Heart left ventricle (tissue), 13 donors: Measurements from ENCODE around the gene CBFA2T3.

Experiments
- POLR2A ChIP-seq, 2 donors: fragments of 450-650 bp; IDR thresholded peaks; one replicate each; pipeline ENCODE4 v1.6.1; 2017; ENCODE audit warnings: antibody characterized with exemption in 2 of 2, mild to moderate bottlenecking in 2 of 2, moderate library complexity in 2 of 2
- TF ChIP-seq, protein P1 (sequence below), 12 donors: fragments of 200-600 bp; sonication (generic) in 4 of 12; IDR thresholded peaks; one replicate each; pipeline versions ENCODE4 v1.5.0 to v1.8.0; 2018 to 2022; ENCODE audit warnings: antibody characterized with exemption in 12 of 12, mild to moderate bottlenecking in 5 of 12
- donor health status: ischemic (EF 13 %, LVEDD 7.1; RV severe dilation, severe dysfunction).
- donor health status: DM: no; HTN: yes; CAD: no.
- donor health status: DM: no; HTN: no; CAD: no.
- donor health status: ischemic (EF 25% LVEDD 6.9; RV normal size, moderate dysfunction).
- donor health status: ischemic (EF 25% LVEDD 5.7; RV mildly dilated, moderate dysfunction).
- donor health status: ischemic (EF 35%, LVEDD 5.7; RV mildly dilated, moderate dysfunction).
- donor health status: nonischemic (EF 11% LVEDD 7.7; RV severe dilation, severe dysfunction).
- donor health status: DM: yes; HTN: yes; CAD: no.
- donor health status: PGD.
- donor health status: ischemic (EF 29% LVEDD 5.4; RV normal size, mild dysfunction).
- donor health status: nonischemic (EF 23%, LVEDD 6.1; RV moderate dilation, normal function).

DNA sequence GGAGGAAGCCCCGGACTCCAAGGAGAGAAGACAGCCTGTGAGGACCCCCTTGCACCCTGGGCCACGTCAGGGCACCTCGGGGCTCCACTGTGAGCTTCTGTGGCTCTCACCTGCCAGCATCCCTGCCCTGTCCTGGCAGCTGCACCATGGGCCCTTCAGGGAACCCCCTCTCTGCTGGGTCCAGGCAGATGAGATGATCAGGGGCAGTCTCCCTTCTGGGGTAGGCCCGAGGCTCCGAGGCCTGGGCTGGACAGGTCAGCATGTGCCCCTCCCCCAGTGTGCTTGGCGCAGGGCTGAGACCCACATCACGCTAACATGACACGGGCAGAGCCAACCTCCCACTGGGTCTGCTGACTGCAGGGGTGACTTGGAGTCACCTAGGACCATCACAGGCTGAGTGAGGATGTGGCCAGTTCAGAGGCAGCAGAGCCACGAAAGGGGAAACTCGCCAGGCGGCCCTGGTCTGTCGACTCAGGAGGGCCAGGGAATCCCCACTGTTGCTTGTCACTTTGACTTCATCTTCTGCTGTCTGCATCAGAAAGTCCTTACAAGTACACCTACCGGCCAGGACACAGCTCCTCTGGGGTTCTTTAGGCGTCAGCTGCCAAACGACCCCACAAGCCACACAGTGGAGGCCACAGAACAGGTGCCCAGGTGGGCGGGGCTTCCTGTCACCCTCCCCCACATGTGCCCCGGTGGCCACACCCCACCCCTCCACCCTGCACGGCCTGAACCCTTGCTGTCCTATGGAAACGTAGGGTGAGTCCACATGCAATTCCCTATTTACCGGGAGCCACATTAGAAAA lies 122.5 kb downstream of the CBFA2T3 start:
- TF ChIP-seq, protein P1, sequence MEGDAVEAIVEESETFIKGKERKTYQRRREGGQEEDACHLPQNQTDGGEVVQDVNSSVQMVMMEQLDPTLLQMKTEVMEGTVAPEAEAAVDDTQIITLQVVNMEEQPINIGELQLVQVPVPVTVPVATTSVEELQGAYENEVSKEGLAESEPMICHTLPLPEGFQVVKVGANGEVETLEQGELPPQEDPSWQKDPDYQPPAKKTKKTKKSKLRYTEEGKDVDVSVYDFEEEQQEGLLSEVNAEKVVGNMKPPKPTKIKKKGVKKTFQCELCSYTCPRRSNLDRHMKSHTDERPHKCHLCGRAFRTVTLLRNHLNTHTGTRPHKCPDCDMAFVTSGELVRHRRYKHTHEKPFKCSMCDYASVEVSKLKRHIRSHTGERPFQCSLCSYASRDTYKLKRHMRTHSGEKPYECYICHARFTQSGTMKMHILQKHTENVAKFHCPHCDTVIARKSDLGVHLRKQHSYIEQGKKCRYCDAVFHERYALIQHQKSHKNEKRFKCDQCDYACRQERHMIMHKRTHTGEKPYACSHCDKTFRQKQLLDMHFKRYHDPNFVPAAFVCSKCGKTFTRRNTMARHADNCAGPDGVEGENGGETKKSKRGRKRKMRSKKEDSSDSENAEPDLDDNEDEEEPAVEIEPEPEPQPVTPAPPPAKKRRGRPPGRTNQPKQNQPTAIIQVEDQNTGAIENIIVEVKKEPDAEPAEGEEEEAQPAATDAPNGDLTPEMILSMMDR (IDR thresholded peaks at IDR 0.05), result no peak
- TF ChIP-seq POLR2A (IDR thresholded peaks at IDR 0.05), result no peak
